ENCODE results near the gene PRRT1. TPM values are rescaled to one million over a fixed set of nuclear protein-coding genes. Genes with fewer than 3 reads are reported as not detected.

The PRRT1 gene
- total RNA-seq, 1 donor from 2014 or later: 3.1 TPM

DNA sequence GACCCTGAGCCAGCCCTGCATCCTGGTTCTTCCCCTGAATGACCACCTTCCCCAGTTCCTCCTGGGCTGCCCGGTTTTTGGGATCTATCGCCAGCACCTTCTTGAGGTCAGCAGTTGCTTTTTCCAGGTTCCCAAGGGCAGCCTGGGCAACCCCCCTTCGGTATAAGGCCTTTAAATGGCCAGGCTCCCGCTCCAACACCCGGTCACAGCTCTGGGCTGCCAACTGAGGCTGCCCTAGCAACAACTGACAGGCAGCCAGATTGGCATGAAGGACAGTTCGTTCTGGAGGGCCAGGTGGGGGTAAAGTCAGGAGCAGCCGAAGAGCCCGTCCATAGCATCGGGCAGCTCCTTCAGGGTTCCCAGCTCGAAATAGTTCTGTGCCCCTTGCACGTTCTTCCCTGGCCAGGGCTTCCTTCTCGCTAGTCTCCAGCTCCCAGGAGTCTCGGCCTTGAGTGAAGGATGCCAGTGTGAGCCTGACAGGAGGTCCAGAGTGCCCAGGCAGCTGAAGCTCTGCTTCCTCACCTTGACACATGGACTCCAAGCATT lies 22.9 kb downstream of the PRRT1 start:
- Mint-ChIP-seq H3K9me3 (peaks cover 2% of the 10 kb centered on the region), H3K27me3 (ENCODE audit: low read depth) (peaks cover 2% of the 10 kb centered on the region), H3K4me1 (peaks cover 45% of the 10 kb centered on the region), H3K27ac (ENCODE audit: unreplicated experiment) (no peak overlapping the region), H3K4me3 (peak overlapping the region; percentile 99), H3K36me3 (ENCODE audit: low read depth) (peaks cover 8% of the 10 kb centered on the region)
- TF ChIP-seq, protein P1, sequence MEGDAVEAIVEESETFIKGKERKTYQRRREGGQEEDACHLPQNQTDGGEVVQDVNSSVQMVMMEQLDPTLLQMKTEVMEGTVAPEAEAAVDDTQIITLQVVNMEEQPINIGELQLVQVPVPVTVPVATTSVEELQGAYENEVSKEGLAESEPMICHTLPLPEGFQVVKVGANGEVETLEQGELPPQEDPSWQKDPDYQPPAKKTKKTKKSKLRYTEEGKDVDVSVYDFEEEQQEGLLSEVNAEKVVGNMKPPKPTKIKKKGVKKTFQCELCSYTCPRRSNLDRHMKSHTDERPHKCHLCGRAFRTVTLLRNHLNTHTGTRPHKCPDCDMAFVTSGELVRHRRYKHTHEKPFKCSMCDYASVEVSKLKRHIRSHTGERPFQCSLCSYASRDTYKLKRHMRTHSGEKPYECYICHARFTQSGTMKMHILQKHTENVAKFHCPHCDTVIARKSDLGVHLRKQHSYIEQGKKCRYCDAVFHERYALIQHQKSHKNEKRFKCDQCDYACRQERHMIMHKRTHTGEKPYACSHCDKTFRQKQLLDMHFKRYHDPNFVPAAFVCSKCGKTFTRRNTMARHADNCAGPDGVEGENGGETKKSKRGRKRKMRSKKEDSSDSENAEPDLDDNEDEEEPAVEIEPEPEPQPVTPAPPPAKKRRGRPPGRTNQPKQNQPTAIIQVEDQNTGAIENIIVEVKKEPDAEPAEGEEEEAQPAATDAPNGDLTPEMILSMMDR (conservative IDR thresholded peaks at IDR 0.05): no peak
- no peak for DNase-seq (ENCODE audit: low read depth, low spot score)

DNA sequence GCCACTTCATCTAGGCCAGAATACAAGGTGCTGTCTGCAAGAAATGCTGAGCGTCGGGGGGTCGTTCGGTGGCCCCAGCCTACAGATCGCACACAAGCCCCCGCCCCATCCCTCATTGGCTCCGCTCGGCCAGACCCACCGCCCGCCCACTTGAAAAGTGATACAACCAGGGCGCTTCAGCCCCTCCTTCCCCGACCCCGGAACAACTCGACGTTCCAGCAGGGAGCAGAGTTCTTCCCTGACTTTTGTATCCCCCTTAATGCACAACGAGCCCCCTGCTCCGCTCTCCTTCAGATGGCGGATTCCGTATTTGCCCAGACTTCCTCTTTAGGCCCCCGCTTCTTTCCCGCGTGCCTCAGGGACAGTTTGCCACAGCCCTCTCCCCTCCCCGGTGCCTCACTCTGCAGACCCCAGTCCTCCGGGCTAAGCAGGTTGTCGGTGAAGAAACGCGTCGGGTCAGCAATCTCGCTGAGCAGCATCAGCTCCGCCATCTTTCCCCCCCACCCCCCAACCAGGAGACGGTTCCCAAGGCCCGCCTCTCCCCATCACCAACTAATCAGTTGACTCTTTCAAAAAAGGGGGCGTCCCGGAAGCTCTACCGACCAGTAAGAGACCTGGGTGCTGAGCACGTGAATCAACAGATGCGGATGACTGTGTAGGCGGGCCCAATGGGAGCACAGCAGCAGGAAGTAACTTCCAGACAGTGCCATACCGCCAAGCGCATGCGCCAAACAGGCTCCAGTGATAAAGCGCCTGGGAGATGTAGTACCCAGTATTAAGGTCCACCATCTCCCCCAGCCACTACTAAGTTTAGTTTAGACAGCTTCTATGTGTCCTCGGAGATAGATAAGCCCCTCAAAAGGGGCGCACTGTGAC lies 23.8 kb downstream of the PRRT1 start, which contains the start of gene ATF6B:
TSS of gene ATF6B (minus strand) at position 530 of the 876 bp plus-strand sequence. CDS start at position 491, 39 bp downstream.
- Mint-ChIP-seq H3K36me3 (ENCODE audit: low read depth) (peaks cover 8% of the 10 kb centered on the region), H3K4me3 (peak within 1 kb of the TSS; percentile 99), H3K27ac (ENCODE audit: unreplicated experiment) (peak within 1 kb of the TSS; percentile 99), H3K27me3 (ENCODE audit: low read depth) (peaks cover 2% of the 10 kb centered on the region), H3K4me1 (peaks cover 45% of the 10 kb centered on the region), H3K9me3 (peaks cover 2% of the 10 kb centered on the region)
- TF ChIP-seq, protein P1 (conservative IDR thresholded peaks at IDR 0.05): no peak
- peak; percentile 88 for DNase-seq (ENCODE audit: low read depth, low spot score)

DNA sequence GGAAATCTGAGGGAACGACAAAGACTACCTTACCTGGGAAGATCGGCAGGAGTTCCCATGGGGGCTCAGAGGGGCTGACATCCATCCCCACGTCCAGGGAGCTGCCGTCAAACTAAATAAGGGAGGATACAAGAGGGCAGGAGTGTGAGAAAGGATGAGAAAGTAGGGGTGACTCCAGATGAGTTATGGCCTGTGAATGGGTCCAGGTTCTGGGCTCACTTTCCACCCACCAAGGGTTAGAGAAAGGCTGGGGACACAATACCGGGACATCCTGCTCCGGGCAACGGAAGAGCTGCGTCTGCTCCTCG lies 24.4 kb downstream of the PRRT1 start:
- peak overlapping the region; percentile 99 for H3K27ac Mint-ChIP-seq (ENCODE audit: unreplicated experiment)
- H3K4me3 Mint-ChIP-seq: peak overlapping the region; percentile 99
- DNase-seq (ENCODE audit: low read depth, low spot score): no peak
- peaks cover 45% of the 10 kb centered on the region for H3K4me1 Mint-ChIP-seq
- peaks cover 2% of the 10 kb centered on the region for H3K9me3 Mint-ChIP-seq
- TF ChIP-seq, protein P1 (conservative IDR thresholded peaks at IDR 0.05): no peak
- H3K36me3 Mint-ChIP-seq (ENCODE audit: low read depth): peaks cover 8% of the 10 kb centered on the region
- peaks cover 2% of the 10 kb centered on the region for H3K27me3 Mint-ChIP-seq (ENCODE audit: low read depth)

GRCh38 chr6:32126880-32127279 lies 24.9 kb downstream of the PRRT1 start:
- H3K36me3 Mint-ChIP-seq (ENCODE audit: low read depth): peaks cover 8% of the 10 kb centered on the region
- H3K27ac Mint-ChIP-seq (ENCODE audit: unreplicated experiment): peak overlapping the region; percentile 99
- peaks cover 2% of the 10 kb centered on the region for H3K9me3 Mint-ChIP-seq
- TF ChIP-seq, protein P1 (conservative IDR thresholded peaks at IDR 0.05): no peak
- peak overlapping the region; percentile 99 for H3K4me3 Mint-ChIP-seq
- peaks cover 2% of the 10 kb centered on the region for H3K27me3 Mint-ChIP-seq (ENCODE audit: low read depth)
- DNase-seq (ENCODE audit: low read depth, low spot score): no peak
- H3K4me1 Mint-ChIP-seq: peaks cover 45% of the 10 kb centered on the region

DNA sequence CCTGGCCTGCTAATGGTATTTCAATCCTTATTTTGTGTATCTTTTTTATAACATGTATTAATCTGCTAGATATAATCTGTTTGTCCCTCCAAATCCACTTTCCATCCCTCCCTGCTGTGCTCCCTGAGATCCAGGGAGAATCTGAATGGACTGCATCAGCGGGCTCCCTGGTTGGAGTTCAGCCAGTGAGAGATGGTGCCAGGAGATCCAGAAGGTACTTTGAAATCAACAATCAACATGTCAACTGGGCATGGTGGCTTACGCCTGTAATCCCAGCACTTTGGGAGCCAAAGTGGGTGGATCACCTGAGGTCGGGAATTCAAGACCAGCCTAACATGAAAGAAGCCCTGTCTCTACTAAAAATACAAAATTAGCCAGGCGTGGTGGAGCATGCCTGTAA lies 28.1 kb downstream of the PRRT1 start:
- no peak overlapping the region for H3K27ac Mint-ChIP-seq (ENCODE audit: unreplicated experiment)
- TF ChIP-seq, protein P1 (conservative IDR thresholded peaks at IDR 0.05): no peak
- peaks cover 12% of the 10 kb centered on the region for H3K36me3 Mint-ChIP-seq (ENCODE audit: low read depth)
- H3K9me3 Mint-ChIP-seq: no peaks in the 10 kb centered on the region
- no peaks in the 10 kb centered on the region for H3K27me3 Mint-ChIP-seq (ENCODE audit: low read depth)
- H3K4me1 Mint-ChIP-seq: peaks cover 40% of the 10 kb centered on the region
- peak overlapping the region; percentile 52 for H3K4me3 Mint-ChIP-seq
- DNase-seq (ENCODE audit: low read depth, low spot score): no peak

Data from neural crest cell (in vitro differentiated cells).